ENCODE measurements around the gene IGFBP4. TPM values are rescaled to one million over a fixed set of nuclear protein-coding genes. Genes with fewer than 3 reads are reported as not detected.

IGFBP4 gene
- total and polyA plus RNA-seq, 2 donors (not counting 1 experiment from before 2014, with no cell fraction given), result 436 to 1,130 TPM

DNA sequence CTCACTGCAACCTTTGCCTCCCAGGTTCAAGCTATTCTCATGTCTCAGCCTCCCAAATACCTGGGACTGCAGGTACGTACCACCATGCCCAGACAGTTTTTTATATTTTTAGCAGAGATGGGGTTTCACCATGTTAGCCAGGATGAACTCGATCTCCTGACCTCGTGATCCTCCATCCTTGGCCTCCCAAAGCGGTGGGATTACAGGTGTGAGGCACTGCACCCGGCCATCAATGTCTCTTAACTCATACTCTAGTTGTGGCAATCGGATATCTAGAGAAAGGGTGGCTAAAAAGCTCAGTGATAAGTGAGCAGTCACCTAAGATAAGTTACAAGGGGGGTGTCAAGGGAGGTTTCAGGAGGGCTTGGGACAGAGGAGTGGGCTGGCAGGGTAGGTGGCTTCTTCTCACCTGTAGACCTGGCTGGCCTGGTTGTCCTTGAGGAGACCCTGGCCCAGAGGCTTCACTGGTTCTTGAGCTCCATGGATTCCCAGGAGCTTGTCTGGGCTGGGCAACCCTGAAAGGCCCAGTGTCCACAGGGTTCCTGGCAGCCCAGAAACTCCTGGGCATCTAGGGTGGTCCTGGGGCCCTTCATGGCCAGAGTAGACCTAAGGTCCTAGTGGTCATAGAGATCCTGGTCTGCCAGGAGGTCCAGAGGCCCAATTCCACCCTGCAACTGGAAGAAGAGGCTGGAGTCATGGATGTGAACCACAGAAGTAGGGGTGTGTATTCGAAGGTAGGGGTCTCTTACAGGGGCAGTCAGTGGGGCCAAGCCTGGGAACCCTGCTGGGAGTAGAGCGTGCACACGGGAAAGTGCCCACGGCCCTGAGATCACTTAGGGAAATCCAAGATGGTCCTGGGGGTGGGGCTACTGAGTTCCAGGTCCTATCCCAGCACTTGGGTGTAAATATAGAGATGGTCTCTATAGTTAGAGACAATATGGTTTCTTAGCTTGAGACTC is 12.7 kb upstream of the IGFBP4 start:
- H3K9me3 ChIP-seq (ENCODE audit: control insufficient read depth, insufficient read depth, low read depth, low read length), result no peaks in the 10 kb centered on the region
- no peak overlapping the region for H3K9ac ChIP-seq (ENCODE audit: insufficient read depth, low read length)
- H2AFZ ChIP-seq (ENCODE audit: low read length), result no peak overlapping the region
- no peaks in the 10 kb centered on the region for H4K20me1 ChIP-seq (ENCODE audit: control insufficient read depth, extremely low read depth, insufficient read depth, low read length)
- no peak overlapping the region for H3K27ac ChIP-seq (ENCODE audit: insufficient read depth, low read length)
- no peak overlapping the region for H3K4me2 ChIP-seq (ENCODE audit: extremely low read depth, insufficient read depth, low read length)
- no peaks in the 10 kb centered on the region for H3K27me3 ChIP-seq (ENCODE audit: control insufficient read depth, insufficient read depth, low read length)
- TF ChIP-seq CTCF (conservative IDR thresholded peaks at IDR 0.05 in 1 of 2, IDR thresholded peaks at IDR 0.05 in 1 of 2; ENCODE audit: low read depth in 1 of 2, low read length in 2 of 2) (no peak), EZH2 (IDR thresholded peaks at IDR 0.05; ENCODE audit: low read length, missing control alignments) (no peak)
- H3K79me2 ChIP-seq (ENCODE audit: control insufficient read depth, insufficient read depth, low read length), result no peaks in the 10 kb centered on the region
- no peak overlapping the region for H3K4me3 ChIP-seq (replicated peaks in 1 of 4; ENCODE audit: control extremely low read depth in 1 of 4, insufficient read depth in 1 of 4, low read depth in 3 of 4, low read length in 4 of 4)
- H3K36me3 ChIP-seq (ENCODE audit: control insufficient read depth, insufficient read depth, low read length), result no peaks in the 10 kb centered on the region
- no peak for DNase-seq (ENCODE audit: low read depth in 2 of 2)
- peaks cover 2% of the 10 kb centered on the region for H3K4me1 ChIP-seq (ENCODE audit: control insufficient read depth, extremely low read depth, insufficient read depth, low read length)

DNA sequence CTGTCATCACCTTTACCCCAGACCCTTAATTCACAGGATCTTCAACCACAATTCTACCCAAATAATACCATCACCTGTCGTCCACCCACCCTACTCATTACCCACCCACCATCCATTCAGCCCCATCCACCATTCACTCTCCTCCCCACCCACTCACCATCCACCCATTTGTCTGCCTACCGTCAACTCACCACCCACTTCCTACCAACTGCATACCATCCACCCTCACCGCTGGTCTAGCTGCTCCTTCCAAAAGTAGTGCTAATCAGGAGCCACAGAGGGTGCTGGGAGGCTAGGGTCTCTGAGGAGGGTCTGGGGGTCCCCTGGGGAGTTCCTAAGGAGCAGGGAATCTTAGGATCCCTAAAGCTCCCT is 12.0 kb upstream of the IGFBP4 start:
- DNase-seq (ENCODE audit: low read depth in 2 of 2), result no peak
- Histone ChIP-seq H3K79me2 (ENCODE audit: control insufficient read depth, insufficient read depth, low read length) (no peaks in the 10 kb centered on the region), H2AFZ (ENCODE audit: low read length) (no peak overlapping the region), H3K4me3 (replicated peaks in 1 of 4; ENCODE audit: control extremely low read depth in 1 of 4, insufficient read depth in 1 of 4, low read depth in 3 of 4, low read length in 4 of 4) (no peak overlapping the region), H4K20me1 (ENCODE audit: control insufficient read depth, extremely low read depth, insufficient read depth, low read length) (no peaks in the 10 kb centered on the region), H3K27me3 (ENCODE audit: control insufficient read depth, insufficient read depth, low read length) (no peaks in the 10 kb centered on the region), H3K9me3 (ENCODE audit: control insufficient read depth, insufficient read depth, low read depth, low read length) (no peaks in the 10 kb centered on the region), H3K36me3 (ENCODE audit: control insufficient read depth, insufficient read depth, low read length) (no peaks in the 10 kb centered on the region), H3K4me1 (ENCODE audit: control insufficient read depth, extremely low read depth, insufficient read depth, low read length) (peaks cover 2% of the 10 kb centered on the region), H3K27ac (ENCODE audit: insufficient read depth, low read length) (no peak overlapping the region), H3K9ac (ENCODE audit: insufficient read depth, low read length) (no peak overlapping the region), H3K4me2 (ENCODE audit: extremely low read depth, insufficient read depth, low read length) (no peak overlapping the region)
- no peak for TF ChIP-seq EZH2 (IDR thresholded peaks at IDR 0.05; ENCODE audit: low read length, missing control alignments)
- no peak for TF ChIP-seq CTCF (conservative IDR thresholded peaks at IDR 0.05 in 1 of 2, IDR thresholded peaks at IDR 0.05 in 1 of 2; ENCODE audit: low read depth in 1 of 2, low read length in 2 of 2)

- Histone ChIP-seq H3K27me3 (ENCODE audit: control insufficient read depth, insufficient read depth, low read length) (no peaks in the 10 kb centered on the region), H3K4me1 (ENCODE audit: control insufficient read depth, extremely low read depth, insufficient read depth, low read length) (peaks cover 2% of the 10 kb centered on the region), H3K9me3 (ENCODE audit: control insufficient read depth, insufficient read depth, low read depth, low read length) (no peaks in the 10 kb centered on the region), H2AFZ (ENCODE audit: low read length) (peak overlapping the region; percentile 24), H3K9ac (ENCODE audit: insufficient read depth, low read length) (no peak overlapping the region), H3K27ac (ENCODE audit: insufficient read depth, low read length) (no peak overlapping the region), H3K4me2 (ENCODE audit: extremely low read depth, insufficient read depth, low read length) (no peak overlapping the region), H4K20me1 (ENCODE audit: control insufficient read depth, extremely low read depth, insufficient read depth, low read length) (no peaks in the 10 kb centered on the region), H3K36me3 (ENCODE audit: control insufficient read depth, insufficient read depth, low read length) (no peaks in the 10 kb centered on the region), H3K79me2 (ENCODE audit: control insufficient read depth, insufficient read depth, low read length) (no peaks in the 10 kb centered on the region), H3K4me3 (replicated peaks in 1 of 4; ENCODE audit: control extremely low read depth in 1 of 4, insufficient read depth in 1 of 4, low read depth in 3 of 4, low read length in 4 of 4) (no peak overlapping the region)
- no peak for TF ChIP-seq CTCF (conservative IDR thresholded peaks at IDR 0.05 in 1 of 2, IDR thresholded peaks at IDR 0.05 in 1 of 2; ENCODE audit: low read depth in 1 of 2, low read length in 2 of 2)
- DNase-seq (ENCODE audit: low read depth in 2 of 2), result peak; percentile 65 to 81
These were observed 10.3 kb upstream of the IGFBP4 start for GRCh38 chr17:40432864-40433528.
